ENCODE data around the gene CNOT2.

The CNOT2 gene

GRCh38 chr12:70217416-70217815 lies 25.8 kb upstream of the CNOT2 start:
- DNase-seq (ENCODE audit: insufficient read length, low spot score) (no peak), FAIRE-seq (no peak)
- TF ChIP-seq CTCF (IDR thresholded peaks at IDR 0.05; ENCODE audit: insufficient read depth, missing control alignments), result no peak

- FAIRE-seq (no peak), DNase-seq (ENCODE audit: insufficient read length, low spot score) (no peak)
- TF ChIP-seq CTCF (IDR thresholded peaks at IDR 0.05; ENCODE audit: insufficient read depth, missing control alignments), result no peak
Observed at GRCh38 chr12:70221626-70222025, 21.6 kb upstream of the CNOT2 start.

GRCh38 chr12:70227911-70228310 lies 15.3 kb upstream of the CNOT2 start:
- no peak for TF ChIP-seq CTCF (IDR thresholded peaks at IDR 0.05; ENCODE audit: insufficient read depth, missing control alignments)
- no peak for FAIRE-seq
- DNase-seq (ENCODE audit: insufficient read length, low spot score), result no peak

GRCh38 chr12:70230934-70231606 lies 12.2 kb upstream of the CNOT2 start:
- TF ChIP-seq CTCF (IDR thresholded peaks at IDR 0.05; ENCODE audit: insufficient read depth, missing control alignments), result no peak
- FAIRE-seq (no peak), DNase-seq (ENCODE audit: insufficient read length, low spot score) (no peak)

- no peak for DNase-seq (ENCODE audit: insufficient read length, low spot score)
- no peak for FAIRE-seq
- TF ChIP-seq CTCF (IDR thresholded peaks at IDR 0.05; ENCODE audit: insufficient read depth, missing control alignments), result no peak
Observed at GRCh38 chr12:70236990-70237389, 6.2 kb upstream of the CNOT2 start.

GRCh38 chr12:70240673-70241072 lies 2.6 kb upstream of the CNOT2 start:
- DNase-seq (ENCODE audit: insufficient read length, low spot score) (no peak), FAIRE-seq (no peak)
- TF ChIP-seq CTCF (IDR thresholded peaks at IDR 0.05; ENCODE audit: insufficient read depth, missing control alignments), result no peak

- no peak for DNase-seq (ENCODE audit: insufficient read length, low spot score)
- FAIRE-seq, result no peak
Observed at GRCh38 chr12:70241845-70242244, 1.4 kb upstream of the CNOT2 start.

More at GRCh38 chr12:70241845-70242244, 1.4 kb upstream of the CNOT2 start:
- no peak for TF ChIP-seq CTCF (IDR thresholded peaks at IDR 0.05; ENCODE audit: insufficient read depth, missing control alignments)
